HG02763 (cell line): Measurements from ENCODE around the gene STARD13.

Experiments
- ATAC-seq: cut with Tn5 transposase; IDR thresholded peaks from one replicate; pipeline ENCODE4 v1.9.1; 2021; ENCODE audit warnings: mild to moderate bottlenecking, moderate library complexity; ENCODE audit not compliant: unreplicated experiment

STARD13 gene

DNA sequence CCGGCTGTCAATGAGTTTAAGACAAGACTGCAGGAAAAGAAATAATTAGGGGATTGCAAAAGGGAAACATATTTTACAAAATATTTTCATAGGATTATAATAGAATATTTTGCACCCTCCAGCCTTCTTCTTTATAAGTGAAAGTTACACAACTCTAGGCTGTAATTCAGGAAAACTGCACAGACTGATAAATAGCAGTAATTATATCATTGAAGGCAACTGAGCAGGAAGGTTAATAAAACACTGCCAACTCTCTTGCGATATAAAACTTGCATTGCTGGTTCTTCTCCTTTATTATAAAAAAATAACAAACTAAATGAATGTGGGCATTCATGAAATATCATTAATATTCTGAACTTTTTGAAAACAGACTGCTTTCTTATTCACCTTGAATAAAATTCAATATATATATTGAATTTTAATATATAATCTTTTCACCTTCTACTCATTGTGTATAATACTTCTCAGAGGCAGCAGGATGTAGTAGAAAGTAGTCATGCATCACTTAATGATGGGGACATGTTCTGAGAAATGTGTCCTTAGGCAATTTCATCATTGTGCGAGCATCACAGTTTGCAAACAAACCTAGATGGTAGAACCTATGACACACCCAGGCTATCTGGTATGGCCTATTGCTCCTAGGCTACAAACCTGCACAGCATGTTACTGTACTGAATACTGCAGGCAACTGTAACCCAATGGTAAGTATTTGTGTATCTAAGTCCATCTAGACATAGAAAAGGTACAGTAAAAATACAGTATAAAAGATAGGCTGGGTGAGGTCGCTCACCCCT lies 24.9 kb upstream of the STARD13 start:
- no peak for ATAC-seq

DNA sequence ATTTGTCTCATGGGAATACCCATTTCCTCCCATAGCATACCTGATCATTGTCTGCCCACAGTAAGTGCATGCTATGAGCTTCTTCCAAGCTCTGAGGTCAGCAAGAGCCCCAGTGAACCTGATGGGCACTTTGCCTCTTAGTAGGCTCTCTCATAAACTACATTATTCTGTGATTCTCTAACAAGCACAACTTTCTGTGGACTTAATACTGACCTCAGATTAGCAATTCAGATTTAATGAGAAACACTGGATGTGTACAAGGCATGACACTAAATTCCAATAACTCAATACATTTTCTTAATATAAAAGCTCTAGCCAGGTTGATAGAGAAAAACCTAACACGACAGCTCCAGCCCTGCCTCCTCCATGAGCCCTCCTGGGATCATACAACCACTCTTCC lies 23.3 kb upstream of the STARD13 start:
- ATAC-seq, result no peak

DNA sequence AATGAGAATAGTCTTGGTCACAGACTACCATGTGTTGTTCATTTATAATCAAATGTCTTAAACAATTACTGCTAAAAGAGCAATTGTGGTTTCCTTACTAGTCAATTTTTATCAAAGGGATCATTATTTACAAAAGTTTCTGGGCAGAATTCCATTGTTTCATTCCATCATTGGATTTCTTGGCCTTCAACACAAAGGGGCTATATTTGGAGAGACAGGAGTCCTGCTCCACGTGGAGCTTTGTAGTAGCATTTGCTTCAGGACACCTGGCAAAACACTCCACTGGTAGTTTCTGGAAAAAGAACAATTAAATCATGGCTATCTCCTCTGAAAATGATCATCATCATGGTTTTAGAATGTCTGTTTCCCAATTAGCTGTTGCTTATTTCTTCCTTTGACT lies 22.3 kb upstream of the STARD13 start:
- ATAC-seq, result no peak

DNA sequence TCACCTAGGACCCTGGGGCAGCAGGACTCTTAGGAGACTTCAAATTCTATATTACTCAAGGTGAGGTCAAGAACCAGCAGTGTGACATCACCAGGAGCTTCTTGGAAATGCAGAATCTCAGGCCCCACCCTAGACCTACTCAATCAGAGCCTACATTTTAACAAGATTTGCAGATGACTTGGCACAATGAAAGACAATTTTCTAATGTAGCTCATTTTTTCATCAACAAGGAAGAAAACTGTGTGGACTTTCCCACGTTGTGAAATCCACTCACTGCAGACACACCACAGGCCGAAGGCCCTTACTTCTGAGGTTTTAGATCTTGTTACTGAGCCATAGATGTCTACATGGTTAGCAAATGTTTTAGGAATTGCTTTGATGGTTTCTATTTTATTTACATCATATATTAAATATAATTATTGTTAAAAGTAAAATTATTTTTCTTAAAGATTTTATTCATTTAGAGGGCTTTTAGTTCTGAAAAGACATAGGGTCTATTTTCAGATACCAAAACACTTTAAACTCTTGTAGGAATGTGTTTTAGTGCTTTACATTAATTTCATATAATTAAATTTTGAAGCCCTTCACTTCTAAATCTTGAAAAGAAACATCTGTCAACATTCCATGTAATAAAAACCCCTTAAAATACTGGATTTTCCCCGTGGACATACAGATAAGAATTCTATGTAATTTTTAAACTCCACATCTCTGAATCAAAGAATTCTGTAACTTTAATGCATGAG lies 18.5 kb upstream of the STARD13 start:
- ATAC-seq, result no peak

DNA sequence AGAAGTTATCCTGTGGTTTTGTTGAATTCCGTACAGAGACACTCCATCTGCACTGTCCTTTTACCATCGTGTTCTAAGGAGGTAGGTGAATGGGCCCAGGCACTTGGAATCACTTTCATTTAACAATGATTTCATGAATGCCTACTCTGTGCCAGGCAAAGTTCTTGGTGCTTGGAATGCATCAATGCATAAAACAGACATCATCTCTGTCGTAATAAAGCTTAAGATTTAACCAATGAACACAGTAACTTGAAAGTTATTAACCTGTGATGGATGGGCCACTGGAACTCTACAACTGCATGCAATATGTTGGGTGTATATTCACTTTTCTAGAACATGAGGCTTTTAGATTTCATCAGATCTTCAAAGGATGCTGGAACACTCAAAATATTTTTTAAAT lies 14.1 kb upstream of the STARD13 start:
- no peak for ATAC-seq

DNA sequence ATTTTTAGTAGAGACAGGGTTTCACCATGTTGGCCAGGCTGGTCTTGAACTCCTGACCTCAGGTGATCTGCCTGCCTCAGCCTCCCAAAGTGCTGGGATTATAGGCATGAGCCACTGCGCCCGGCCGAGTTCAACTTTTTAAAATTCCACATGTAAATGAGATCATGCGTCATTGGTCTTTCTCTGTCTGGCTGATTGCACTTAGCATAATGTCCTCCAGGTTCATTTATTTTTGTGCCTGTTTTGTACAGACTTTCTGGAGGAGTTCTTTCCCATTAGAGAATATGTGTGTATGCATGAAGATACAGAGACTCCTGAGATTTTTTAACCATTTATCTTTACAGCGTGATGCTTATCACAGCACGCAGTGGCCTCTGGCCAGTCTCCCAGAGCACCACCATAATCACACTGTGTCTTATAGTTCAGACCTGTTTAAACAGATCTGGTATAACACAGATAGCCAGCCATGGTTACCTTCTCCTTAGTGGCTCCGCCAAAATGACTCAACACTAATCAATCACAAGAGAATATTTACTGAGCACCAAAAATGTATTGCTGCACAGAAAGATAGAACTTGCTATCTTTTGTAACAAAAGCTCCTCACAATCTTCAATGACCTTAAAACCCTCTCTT lies 11.4 kb upstream of the STARD13 start:
- no peak for ATAC-seq

DNA sequence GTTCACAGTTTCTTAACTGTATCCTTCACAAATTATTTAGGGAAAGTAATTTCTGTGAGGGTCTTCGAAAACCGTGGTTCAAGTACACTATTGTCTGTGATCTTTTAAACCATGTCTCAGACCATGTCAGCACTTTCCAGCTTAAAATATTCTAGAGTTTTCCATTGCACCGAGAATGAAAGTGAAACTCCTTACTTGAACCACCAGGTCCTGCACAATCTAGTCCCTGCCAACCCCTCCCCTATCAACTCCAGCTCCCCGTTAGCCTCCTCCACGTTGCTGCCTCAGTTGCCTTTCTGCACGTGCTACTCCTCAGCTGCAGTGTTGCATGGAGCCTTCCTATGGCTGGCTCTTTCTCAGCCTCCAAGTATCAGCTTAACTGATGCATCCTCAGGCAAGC lies 7.2 kb upstream of the STARD13 start:
- ATAC-seq, result no peak

DNA sequence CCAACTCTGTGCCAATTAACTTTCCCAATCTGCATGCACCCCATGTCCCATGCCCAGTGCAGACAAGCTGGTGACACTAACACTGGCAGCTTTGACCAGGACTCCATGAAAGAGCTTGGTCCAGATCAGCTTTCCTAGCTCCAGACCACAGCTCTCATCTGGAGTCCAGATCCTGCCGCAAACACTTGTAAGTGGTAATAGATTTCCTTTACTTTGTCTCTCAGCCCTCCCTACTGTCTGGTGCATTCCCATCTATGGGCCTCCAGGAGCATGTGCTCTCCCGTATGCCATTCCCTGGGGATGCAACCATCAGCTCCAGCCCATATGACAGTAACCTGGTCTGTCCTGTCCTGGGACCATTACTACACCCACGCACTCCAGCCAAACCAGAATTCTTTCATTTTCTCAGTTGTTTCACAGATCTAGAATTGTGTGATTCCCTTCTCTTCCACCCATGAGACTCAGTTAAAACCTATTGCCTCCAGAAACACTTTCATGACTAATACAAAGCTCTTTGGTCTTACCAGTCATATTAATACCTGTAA lies 4.9 kb upstream of the STARD13 start:
- ATAC-seq, result no peak

DNA sequence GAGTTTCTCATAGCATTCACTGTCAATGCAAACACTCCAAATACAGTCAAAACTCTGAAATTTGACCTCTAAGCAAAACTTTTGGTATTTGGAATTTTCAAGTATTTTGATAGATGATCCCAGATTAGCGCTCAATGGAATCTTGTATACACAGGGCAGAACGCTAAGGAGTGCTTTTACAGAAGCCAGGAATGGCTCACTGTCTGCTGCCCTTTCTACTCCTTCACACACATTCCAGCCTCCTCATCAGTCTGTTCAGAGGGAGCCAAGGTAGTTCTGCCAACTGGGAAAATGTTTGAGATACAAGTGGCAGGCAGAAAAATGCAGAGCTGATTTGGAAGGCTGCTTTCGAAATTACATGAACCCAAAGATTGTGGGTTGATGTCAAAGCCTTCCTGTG lies 4.4 kb upstream of the STARD13 start:
- ATAC-seq, result no peak

DNA sequence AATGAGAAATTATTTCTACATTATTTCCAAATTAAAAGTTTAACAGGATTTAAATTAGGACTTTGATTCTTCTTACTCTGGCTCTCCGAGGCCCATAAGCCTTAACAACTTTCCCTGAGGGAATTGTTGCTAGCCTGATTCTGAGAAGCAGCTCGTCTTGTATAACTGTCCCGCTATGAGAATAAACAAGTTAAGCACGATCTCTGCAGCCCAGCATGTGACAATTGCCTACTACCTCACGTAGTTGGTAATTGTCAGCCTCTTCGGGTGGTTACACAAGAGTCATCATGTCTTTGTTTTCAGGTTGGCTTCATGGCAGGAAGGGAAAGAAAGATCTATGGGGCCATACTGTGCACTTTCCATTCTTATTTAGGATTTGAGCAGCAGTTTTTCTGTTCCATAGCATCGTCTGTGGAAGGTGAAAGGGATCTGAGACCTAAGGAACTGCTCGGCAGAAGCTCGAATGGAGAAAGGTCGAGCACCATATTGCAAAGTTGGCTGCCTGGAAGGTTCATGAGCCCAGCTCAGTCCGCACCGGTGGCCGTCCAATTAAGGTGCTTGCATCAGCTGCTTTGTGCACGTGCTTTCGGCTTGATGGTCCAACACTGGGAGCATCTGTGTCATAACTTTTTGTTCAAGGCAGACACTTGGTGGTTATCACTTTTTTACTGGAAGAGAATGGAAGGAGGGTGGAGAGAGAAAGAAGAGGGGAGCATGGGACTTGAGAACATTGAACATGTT lies 1.8 kb upstream of the STARD13 start:
- no peak for ATAC-seq

DNA sequence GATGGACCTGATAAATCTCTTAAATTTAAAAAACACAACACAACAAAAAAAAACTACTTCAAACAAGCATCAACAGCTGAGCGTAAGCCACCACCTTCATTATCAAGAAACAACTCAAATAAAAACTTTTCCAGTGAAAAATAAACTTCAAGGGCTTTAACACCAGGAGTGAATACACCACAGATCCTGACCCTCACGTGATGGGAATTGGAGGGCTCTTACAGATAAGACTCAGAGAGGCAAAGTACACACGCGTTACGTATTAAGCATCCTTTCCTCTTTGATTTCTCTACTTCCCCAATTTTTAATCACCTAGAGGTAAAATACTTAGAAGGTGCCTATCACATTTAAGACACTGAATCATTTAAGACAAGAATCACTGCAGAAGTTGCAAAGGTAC lies 573 bp upstream of the STARD13 start:
- no peak for ATAC-seq

DNA sequence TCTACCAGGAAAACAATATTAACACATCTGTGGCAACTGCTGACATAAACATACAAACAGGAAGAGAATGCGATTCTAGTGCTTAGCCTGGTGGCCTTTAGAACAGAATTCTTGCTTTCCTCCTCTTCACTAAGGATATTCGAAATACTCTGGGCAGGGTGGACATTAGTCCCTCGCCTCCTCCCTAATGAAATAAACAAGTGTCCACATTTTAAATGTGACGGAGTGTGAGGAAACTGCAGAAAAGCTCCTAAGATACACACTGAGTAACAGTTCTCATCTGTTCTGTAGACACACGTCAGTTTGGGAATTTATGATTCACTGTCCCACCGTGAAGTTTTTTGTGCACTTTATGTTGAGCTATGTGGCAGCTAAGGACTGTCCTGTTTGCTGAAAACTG lies 639 bp downstream of the STARD13 start:
- ATAC-seq, result peak; percentile 25

DNA sequence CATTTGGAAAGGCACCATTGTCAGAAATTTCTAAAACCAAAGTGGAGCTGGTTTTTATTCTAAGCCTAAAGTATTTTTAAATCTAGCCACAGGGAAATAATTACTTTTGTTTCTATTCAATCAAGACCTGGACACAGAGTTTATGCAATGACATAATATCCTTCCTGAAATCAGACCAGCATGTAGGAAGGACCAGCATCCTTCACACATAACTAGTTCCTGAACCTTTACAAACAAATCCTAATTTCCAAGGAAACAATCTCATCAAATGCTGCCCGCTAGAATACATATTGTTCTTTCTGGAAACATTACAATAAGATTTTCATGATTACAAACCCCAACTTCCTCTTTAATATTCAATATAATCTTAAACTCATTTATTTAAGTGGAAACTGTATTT lies 1.5 kb downstream of the STARD13 start:
- ATAC-seq, result no peak

DNA sequence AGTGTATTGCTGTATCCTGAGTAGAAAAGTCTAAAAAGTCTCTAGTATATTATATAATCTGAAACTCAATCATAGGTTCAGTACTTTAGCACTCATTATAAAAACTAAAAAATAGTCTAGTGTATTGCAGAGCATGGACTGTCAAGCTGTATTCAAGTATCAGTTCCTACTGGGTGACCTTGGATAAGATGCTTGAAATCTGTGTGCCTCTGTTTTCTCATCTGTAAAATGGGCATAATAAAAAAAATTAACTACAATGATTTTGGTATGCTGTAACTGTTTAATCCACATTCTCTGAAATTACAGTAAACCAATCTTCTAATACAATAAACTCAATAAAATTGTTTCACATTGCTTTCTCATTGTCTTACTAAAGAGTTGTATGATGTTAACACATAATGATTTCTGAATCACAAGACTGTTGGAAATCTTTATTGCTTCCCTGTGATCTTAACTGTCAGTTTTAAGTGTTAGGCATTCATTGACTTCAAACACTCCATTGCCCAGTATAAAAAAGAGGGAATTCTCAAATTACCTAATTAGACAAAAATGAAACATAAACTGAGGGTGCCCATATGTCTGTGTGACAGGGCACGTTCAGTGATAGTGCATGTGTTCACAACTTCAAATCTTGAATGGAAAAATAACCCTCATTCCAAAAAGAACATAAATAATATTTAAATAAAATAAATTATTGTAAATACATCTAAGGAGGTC lies 2.2 kb downstream of the STARD13 start:
- ATAC-seq, result no peak

DNA sequence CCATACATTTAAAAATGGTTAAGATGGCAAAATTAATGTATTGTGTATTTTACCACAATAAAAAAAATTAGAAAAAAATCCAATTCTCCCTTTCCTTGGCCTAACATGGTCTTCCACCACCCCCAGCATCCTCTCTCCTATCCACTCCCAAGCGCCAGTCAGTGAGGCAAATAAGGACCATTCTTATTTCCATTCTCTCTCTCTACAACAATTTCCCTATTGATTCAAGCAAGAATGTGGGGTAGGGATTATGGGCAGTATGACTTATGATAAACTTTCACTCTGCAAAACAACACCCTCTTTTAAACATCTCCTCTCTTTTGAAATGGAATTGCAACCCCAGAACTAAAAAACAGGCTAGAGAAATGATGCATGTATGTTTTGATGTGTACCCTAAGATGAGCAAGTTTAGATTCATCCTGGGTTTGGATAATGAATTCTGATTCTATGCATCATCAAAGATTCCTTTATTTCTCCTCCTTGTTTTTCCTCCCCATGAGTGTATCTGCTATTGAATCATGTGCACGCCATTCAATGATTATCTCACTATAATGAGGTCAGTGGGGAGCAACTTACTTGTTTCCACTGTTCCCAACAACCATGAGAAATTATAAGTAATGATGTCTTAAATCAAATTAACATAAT lies 3.5 kb downstream of the STARD13 start:
- ATAC-seq, result no peak

DNA sequence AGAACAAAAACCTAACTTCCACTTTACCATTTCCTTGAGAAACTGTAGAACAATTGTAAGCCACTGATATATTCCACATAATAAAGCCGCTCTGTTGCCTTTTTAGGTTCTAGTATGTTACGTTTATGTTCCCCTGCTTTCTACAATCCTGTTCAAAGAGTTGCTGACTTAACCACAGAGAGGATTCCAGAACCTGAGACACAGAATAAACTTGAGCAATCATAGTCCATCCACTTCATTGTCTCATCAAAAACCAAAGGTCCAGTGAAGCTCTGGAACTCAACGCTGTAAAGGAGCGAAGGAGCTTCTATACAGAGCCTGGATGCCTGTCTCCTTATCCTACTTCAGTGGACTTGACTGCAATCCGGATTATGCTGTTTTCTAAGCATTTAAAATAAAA lies 4.6 kb downstream of the STARD13 start:
- no peak for ATAC-seq

DNA sequence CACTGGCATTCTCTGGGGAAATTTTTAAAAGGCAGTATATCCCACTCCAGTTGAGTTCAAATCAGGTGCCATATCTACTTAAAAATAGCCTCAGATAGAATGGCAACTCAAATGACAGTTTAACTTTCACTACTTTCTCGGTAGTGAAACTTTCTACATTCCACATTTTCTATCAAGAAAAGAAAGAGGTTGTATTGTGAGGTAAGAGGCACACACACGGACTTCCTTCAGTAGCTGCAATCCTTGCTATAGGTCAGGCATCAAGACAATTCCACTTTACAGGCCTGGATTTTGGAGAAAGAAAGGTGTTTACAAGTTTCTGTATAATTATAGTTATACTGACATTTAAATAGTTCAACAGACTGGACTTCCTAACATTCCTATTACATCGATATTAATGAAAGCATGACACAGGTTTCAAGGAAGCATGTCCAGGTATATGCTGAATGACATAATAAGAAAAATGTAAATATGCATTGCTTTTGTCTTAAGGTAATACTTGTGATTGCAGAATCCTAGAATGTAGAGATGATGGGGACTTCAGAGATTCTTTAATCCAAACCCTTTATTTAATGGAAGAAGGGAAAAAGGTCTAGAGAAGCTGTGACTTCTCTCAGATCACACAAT lies 5.2 kb downstream of the STARD13 start:
- no peak for ATAC-seq

DNA sequence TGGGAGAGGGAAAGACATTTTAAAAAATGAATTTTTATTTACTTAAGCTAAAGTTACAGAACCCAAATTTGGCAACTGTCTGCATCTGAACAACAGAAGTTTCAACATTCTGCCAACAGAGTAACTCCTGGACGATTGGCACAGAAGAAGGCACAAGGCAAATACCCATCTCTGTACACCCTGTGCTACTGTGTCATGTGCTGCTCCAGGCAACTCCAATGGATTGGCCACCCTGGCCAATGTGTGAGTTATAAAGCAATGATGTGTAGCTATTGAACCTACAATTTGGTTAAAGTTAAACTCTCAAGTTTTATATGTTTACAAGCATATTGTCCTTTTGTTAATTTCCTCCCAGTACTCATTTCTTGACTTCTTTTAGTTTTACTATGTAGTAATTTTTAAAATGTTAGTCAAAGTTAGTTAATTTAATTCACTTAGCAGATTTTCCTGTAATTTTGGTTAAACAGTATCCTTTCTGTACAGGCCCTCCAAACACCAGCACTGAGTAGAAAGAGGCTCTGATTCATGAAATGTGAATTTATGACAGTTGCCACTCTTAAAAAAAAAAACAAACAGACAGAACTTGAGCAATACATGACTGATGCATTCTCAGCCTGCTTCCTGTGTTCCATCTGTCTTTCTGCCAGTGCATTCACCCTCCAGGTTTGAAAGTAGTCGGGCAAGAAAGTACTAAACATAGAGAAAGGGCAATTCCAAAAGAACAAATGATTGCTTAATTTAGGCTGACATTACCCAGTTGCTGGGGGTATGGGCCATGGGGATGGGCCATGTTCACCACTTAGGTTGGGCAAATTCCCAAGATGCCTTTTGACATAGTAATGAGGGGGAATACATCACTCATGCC lies 5.9 kb downstream of the STARD13 start:
- no peak for ATAC-seq

DNA sequence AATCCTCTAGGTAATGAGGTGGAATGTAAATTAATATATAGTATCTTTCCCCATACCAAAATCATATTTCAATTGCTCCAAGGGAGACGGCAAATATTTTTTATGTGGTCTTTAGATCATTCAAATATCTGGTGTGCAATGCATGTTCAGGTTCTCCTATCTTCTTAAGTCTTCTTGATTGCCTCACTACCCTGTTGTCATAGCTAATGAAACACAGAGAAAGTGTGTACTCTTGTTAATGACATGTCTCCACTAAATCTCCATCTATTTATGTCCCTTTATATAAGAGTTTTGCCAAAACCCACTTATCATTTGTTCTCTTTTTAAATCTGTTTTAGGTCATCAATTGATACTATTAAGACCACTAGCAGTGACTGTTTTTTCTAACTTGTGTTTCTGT lies 6.6 kb downstream of the STARD13 start:
- no peak for ATAC-seq
